ENCODE measurements around the gene KRT27. TPM values are rescaled to one million over a fixed set of nuclear protein-coding genes. Genes with fewer than 3 reads are reported as not detected.

The KRT27 gene
- total and polyA plus RNA-seq, 10 of the 15 experiments (the other 5 are each of a cell fraction or from before 2014, with no cell fraction given): not detected

GRCh38 chr17:40760105-40761016, 22.0 kb downstream of the KRT27 start (continued):
- TF ChIP-seq ZBED1 (IDR thresholded peaks at IDR 0.05; ENCODE audit: borderline replicate concordance) (no peak), ATF2 (IDR thresholded peaks at IDR 0.05; ENCODE audit: low read length) (no peak), TARDBP (IDR thresholded peaks at IDR 0.05; ENCODE audit: borderline replicate concordance) (no peak), SPI1 (IDR thresholded peaks at IDR 0.05; ENCODE audit: borderline replicate concordance, insufficient read depth, low read depth, low read length) (no peak), IRF3 (IDR thresholded peaks at IDR 0.05) (no peak), NR2C1 (IDR thresholded peaks at IDR 0.05) (no peak), FOXM1 (IDR thresholded peaks at IDR 0.05; ENCODE audit: low read depth, low read length) (no peak), SMAD1 (IDR thresholded peaks at IDR 0.05; ENCODE audit: low read depth, partially characterized antibody) (no peak)

DNA sequence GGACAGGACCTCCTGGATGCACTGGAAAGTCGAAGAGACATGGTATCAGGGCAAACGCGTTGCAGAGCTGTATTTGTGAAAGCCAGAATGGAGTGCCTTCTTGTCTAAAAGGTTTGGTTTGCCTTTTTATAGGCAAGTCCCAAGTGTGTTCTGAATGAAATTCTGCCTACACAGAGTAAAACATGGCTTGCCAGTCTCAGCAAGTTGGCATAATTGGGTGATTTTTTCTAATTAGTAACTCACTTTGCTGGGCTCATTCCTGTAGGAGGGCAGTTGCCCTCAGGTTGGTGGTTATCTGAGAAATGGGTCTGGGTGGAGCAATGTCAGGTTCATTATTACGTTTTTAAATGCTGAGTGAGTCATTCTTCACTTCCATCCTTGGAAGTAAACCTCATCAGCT, 27.1 kb downstream of the KRT27 start, which contains the start of gene KRT25:
KRT25 (minus strand) TSS at position 101 of the 400 bp plus-strand sequence; CDS start at position 41, 60 bp downstream.
- no peaks in the 10 kb centered on the region for H3K79me2 ChIP-seq (ENCODE audit: control insufficient read depth, insufficient read depth, low read length)
- H3K9me3 ChIP-seq (replicated peaks; ENCODE audit: control insufficient read depth, insufficient read depth, low read length): peaks cover 5% of the 10 kb centered on the region; the same call in 2 of the 3 replicates
- ChIA-PET POLR2A (no interaction called here), CTCF (interaction anchor here (2.1 kb wide), 1 partner anchor 12 kb away, joined by 5 read pairs; no protein-coding TSS in a partner anchor), SMC1A (ENCODE audit: uncharacterized antibody, unreplicated experiment) (interaction anchor here (1.4 kb wide), 1 partner anchor 28 kb away, joined by 3 read pairs; no protein-coding TSS in a partner anchor), RAD21 (ENCODE audit: unreplicated experiment) (no interaction called here)
- in situ Hi-C loops (cut with MboI) (no loop called here), intact Hi-C loops (cut with micrococcal nuclease; ENCODE audit: unreplicated experiment) (no loop called here)
- WGBS (ENCODE audit: insufficient coverage, insufficient replicate concordance, low lambda C conversion rate, missing lambda C conversion rate): 50% methylated on average over 4 of the region's 4 CpGs
- no peak within 1 kb of the TSS for H3K9ac ChIP-seq (ENCODE audit: control insufficient read depth, insufficient read depth, low read length)
- FAIRE-seq: no peak
- H2AFZ ChIP-seq (ENCODE audit: control insufficient read depth, low read depth, low read length): no peak within 1 kb of the TSS
- no peak; the same call in 2 of the 3 replicates for ATAC-seq
- H4K20me1 ChIP-seq (ENCODE audit: control insufficient read depth, insufficient read depth): no peaks in the 10 kb centered on the region
- no peak for DNase-seq (ENCODE audit: low read depth, low spot score)
- no peaks in the 10 kb centered on the region for H3K36me3 ChIP-seq (ENCODE audit: control insufficient read depth in 2 of 2, insufficient read depth in 2 of 2, low read length in 1 of 2)
- H3K4me2 ChIP-seq (ENCODE audit: control insufficient read depth, insufficient read depth): no peak within 1 kb of the TSS
- H3K27me3 ChIP-seq (replicated peaks in 1 of 2; ENCODE audit: control insufficient read depth in 2 of 2, insufficient read depth in 2 of 2, low read length in 1 of 2): no peaks in the 10 kb centered on the region
- H3K4me1 ChIP-seq (ENCODE audit: control insufficient read depth, insufficient read depth, low read length): no peaks in the 10 kb centered on the region
- no peak within 1 kb of the TSS for H3K4me3 ChIP-seq
- no peak within 1 kb of the TSS for H3K27ac ChIP-seq (ENCODE audit: control insufficient read depth, insufficient read depth)
- no TSS peak for BruUV-seq (replicated peaks)
- TF ChIP-seq, protein P1, sequence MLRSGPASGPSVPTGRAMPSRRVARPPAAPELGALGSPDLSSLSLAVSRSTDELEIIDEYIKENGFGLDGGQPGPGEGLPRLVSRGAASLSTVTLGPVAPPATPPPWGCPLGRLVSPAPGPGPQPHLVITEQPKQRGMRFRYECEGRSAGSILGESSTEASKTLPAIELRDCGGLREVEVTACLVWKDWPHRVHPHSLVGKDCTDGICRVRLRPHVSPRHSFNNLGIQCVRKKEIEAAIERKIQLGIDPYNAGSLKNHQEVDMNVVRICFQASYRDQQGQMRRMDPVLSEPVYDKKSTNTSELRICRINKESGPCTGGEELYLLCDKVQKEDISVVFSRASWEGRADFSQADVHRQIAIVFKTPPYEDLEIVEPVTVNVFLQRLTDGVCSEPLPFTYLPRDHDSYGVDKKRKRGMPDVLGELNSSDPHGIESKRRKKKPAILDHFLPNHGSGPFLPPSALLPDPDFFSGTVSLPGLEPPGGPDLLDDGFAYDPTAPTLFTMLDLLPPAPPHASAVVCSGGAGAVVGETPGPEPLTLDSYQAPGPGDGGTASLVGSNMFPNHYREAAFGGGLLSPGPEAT (IDR thresholded peaks at IDR 0.05; ENCODE audit: low read depth): no peak
- TF ChIP-seq ZBTB40 (IDR thresholded peaks at IDR 0.05; ENCODE audit: borderline replicate concordance): no peak
- TF ChIP-seq SREBF2 (IDR thresholded peaks at IDR 0.05; ENCODE audit: low read length): no peak

Measured in GM12878 (cell line).